GM11168 (cell line): ENCODE results near the gene PCYOX1L.

Experiments used
- in situ Hi-C: fragments of 300-500 bp; cut with MboI; formaldehyde crosslinking; loops from one replicate; pipeline ENCODE4 v1.12.0; 2022; ENCODE audit warnings: low sequenced_read_pairs; ENCODE audit not compliant: unreplicated experiment

PCYOX1L gene

GRCh38 chr5:149415066-149415967 is 57.5 kb downstream of the PCYOX1L start:
- in situ Hi-C loops: no loop called here

- in situ Hi-C loops: no loop called here
Observed at GRCh38 chr5:149416987-149417710, 59.3 kb downstream of the PCYOX1L start.

GRCh38 chr5:149417711-149418368 is 60.0 kb downstream of the PCYOX1L start:
- in situ Hi-C loops: no loop called here

- in situ Hi-C loops: no loop called here
Observed at GRCh38 chr5:149418910-149419531, 61.2 kb downstream of the PCYOX1L start.
